Measurements from ENCODE around the gene RASL12.

DNA sequence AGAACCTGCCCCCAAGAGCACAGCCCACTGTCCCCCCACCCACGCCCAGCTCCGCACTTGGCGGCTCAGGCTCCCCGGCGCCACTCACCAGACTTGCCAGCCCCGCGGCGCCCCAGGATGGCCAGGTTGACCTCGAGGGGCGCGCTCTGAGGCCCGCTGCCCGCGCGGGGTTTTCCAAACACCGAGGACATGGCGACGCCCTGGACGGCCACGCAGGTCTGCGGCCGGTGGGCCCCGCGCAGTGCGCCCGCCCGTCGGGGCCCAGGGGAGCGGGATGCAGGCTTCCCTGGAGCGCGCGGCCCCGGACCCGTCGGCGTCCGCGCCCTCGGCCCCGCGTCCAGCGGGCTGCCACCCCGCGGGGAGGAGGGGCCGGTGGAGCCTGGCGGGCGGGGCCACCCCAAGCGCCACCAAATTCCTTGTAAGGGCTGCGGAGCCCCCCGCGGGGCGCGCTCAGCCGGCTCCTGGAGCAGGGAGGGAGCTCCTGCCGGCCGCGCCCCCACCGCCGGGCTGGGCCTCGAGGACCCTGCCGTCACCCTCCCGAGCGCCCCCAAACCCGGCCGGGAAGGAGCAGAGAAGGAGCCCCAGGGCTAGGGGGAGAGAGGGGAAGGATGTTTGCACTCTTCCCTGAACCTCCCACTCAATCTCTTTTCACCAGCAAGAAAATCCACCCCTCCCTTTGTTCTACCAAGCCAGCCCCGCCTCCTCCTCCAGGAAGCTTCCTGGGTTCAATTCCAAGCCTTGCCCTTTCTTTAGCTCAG, at the start of gene RASL12:
- peak in 1 of 4 donors; percentile 56 for TF ChIP-seq POLR2A (IDR thresholded peaks at IDR 0.05)
- TF ChIP-seq, protein P1, sequence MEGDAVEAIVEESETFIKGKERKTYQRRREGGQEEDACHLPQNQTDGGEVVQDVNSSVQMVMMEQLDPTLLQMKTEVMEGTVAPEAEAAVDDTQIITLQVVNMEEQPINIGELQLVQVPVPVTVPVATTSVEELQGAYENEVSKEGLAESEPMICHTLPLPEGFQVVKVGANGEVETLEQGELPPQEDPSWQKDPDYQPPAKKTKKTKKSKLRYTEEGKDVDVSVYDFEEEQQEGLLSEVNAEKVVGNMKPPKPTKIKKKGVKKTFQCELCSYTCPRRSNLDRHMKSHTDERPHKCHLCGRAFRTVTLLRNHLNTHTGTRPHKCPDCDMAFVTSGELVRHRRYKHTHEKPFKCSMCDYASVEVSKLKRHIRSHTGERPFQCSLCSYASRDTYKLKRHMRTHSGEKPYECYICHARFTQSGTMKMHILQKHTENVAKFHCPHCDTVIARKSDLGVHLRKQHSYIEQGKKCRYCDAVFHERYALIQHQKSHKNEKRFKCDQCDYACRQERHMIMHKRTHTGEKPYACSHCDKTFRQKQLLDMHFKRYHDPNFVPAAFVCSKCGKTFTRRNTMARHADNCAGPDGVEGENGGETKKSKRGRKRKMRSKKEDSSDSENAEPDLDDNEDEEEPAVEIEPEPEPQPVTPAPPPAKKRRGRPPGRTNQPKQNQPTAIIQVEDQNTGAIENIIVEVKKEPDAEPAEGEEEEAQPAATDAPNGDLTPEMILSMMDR (IDR thresholded peaks at IDR 0.05), result no peak

Measured in esophagus squamous epithelium (tissue), 4 donors.